ENCODE data around the gene DARS1. TPM values are rescaled to one million over a fixed set of nuclear protein-coding genes. Genes with fewer than 3 reads are reported as not detected.
A peak's percentile ranks its signal among the peaks of the same experiment; 100 is the strongest.

DARS1 gene
- total and polyA plus RNA-seq, 2 of the 13 experiments (the other 11 are each of a cell fraction or from before 2014, with no cell fraction given), result 149 to 230 TPM

- TF ChIP-seq TEAD2 (CRISPR knock-in tag; IDR thresholded peaks at IDR 0.05), result no peak
- peak; percentile 34; the same call in 1 of the 2 replicates for TF ChIP-seq ZNF609 (CRISPR knock-in tag; IDR thresholded peaks at IDR 0.05; ENCODE audit: borderline replicate concordance)
- 0 out of 2 replicates have a peak, but pooled peaks have one; percentile 62 for TF ChIP-seq ZBTB42 (CRISPR knock-in tag; IDR thresholded peaks at IDR 0.05)
- peak; percentile 38; the same call in 1 of the 2 replicates for TF ChIP-seq ZBTB8A (CRISPR knock-in tag; IDR thresholded peaks at IDR 0.05; ENCODE audit: borderline replicate concordance, low read depth)
- no peak for TF ChIP-seq GZF1 (CRISPR knock-in tag; IDR thresholded peaks at IDR 0.05)
- TF ChIP-seq TBX2 (CRISPR knock-in tag; IDR thresholded peaks at IDR 0.05; ENCODE audit: borderline replicate concordance), result peak; percentile 50
- no peak; the same call in 1 of the 2 replicates for TF ChIP-seq ZNF564 (CRISPR knock-in tag; IDR thresholded peaks at IDR 0.05)
- no peak for TF ChIP-seq MTA1 (CRISPR knock-in tag; IDR thresholded peaks at IDR 0.05; ENCODE audit: borderline replicate concordance)
- 0 out of 2 replicates have a peak, but pooled peaks have one; percentile 62 for TF ChIP-seq ZSCAN12 (CRISPR knock-in tag; IDR thresholded peaks at IDR 0.05)
- no peak for TF ChIP-seq TERF1 (CRISPR knock-in tag; IDR thresholded peaks at IDR 0.05)
- peak; percentile 90; the same call in 1 of the 2 replicates for TF ChIP-seq PRMT3 (CRISPR knock-in tag; IDR thresholded peaks at IDR 0.05; ENCODE audit: borderline replicate concordance, low read depth)
- TF ChIP-seq ARID4A (CRISPR knock-in tag; IDR thresholded peaks at IDR 0.05; ENCODE audit: borderline replicate concordance), result peak; percentile 76; the same call in 1 of the 2 replicates
- TF ChIP-seq GLMP (CRISPR knock-in tag; IDR thresholded peaks at IDR 0.05; ENCODE audit: borderline replicate concordance), result no peak
- TF ChIP-seq EEA1 (CRISPR knock-in tag; IDR thresholded peaks at IDR 0.05; ENCODE audit: borderline replicate concordance), result no peak; the same call in 1 of the 2 replicates
- 0 out of 2 replicates have a peak, but pooled peaks have one; percentile 56 for TF ChIP-seq ZNF224 (CRISPR knock-in tag; IDR thresholded peaks at IDR 0.05)
Observed at GRCh38 chr2:135876066-135876711, 109.2 kb downstream of the DARS1 start, which contains the start of gene MCM6 (continued).
